Fibroblast of lung (primary cell): ENCODE measurements around the gene KIAA1549.

Experiments used
- EZH2 ChIP-seq: IDR thresholded peaks from 2 replicates; pipeline ENCODE4 v1.5.1; 2012; ENCODE audit warnings: low read length, control low read depth, mild to moderate bottlenecking; ENCODE audit errors: missing control alignments
- TF ChIP-seq, protein P1 (sequence below), 2 donors: IDR thresholded peaks in 1 of 2; conservative IDR thresholded peaks in 1 of 2; 1 replicate in 1 of 2; 2 replicates in 1 of 2; pipeline ENCODE4 v1.5.1; 2011 to 2012; ENCODE audit warnings: low read length in 2 of 2, control low read depth in 1 of 2, inconsistent platforms in 1 of 2, low read depth in 1 of 2, mild to moderate bottlenecking in 1 of 2

DNA sequence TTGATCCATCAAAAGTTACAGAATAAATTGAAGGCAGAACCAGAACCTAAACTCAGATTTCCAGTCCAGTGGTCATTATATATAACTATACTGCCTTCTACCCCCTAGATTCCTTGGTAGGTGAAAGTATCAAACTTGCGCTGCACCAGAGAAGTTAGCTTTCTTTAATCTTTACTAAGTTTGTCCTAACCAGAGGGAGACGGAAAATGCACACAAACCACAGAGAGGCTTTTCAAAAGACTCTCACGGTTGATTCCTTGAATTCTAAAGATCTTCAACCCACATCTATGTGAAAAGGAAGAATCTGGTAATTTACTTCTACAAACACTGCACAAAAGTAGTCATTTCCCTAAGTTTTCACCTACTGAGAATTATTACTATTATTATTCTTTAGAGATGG is 18.2 kb upstream of the KIAA1549 start:
- TF ChIP-seq, protein P1, sequence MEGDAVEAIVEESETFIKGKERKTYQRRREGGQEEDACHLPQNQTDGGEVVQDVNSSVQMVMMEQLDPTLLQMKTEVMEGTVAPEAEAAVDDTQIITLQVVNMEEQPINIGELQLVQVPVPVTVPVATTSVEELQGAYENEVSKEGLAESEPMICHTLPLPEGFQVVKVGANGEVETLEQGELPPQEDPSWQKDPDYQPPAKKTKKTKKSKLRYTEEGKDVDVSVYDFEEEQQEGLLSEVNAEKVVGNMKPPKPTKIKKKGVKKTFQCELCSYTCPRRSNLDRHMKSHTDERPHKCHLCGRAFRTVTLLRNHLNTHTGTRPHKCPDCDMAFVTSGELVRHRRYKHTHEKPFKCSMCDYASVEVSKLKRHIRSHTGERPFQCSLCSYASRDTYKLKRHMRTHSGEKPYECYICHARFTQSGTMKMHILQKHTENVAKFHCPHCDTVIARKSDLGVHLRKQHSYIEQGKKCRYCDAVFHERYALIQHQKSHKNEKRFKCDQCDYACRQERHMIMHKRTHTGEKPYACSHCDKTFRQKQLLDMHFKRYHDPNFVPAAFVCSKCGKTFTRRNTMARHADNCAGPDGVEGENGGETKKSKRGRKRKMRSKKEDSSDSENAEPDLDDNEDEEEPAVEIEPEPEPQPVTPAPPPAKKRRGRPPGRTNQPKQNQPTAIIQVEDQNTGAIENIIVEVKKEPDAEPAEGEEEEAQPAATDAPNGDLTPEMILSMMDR (conservative IDR thresholded peaks at IDR 0.05 in 1 of 2, IDR thresholded peaks at IDR 0.05 in 1 of 2; ENCODE audit: low read depth in 1 of 2, low read length in 2 of 2): no peak
- TF ChIP-seq EZH2: no peak
